ENCODE results near the gene WASF2. TPM values are rescaled to one million over a fixed set of nuclear protein-coding genes. Genes with fewer than 3 reads are reported as not detected.

The WASF2 gene
- total RNA-seq, 6 experiments from 2014 or later, result 18.4 to 38.1 (median 26.5) TPM

- no peaks in the 10 kb centered on the region for H3K9me3 ChIP-seq
- H3K4me3 ChIP-seq, result peak within 1 kb of the TSS; percentile 56 to 74 (median 68)
- no peaks in the 10 kb centered on the region for H3K27me3 ChIP-seq
- 0% methylated on average over 4 of the region's 67 CpGs for WGBS (ENCODE audit: insufficient coverage, low coverage, low lambda C conversion rate, missing lambda C conversion rate)
- DNase-seq (peak; percentile 82 to 87 (median 85)), ATAC-seq (peak; percentile 70 to 79 (median 76))
- peaks cover 0 to 22% (median 0%) of the 10 kb centered on the region in 4 donors for H3K4me1 ChIP-seq
- intact Hi-C loops (cut with DNase I), result no loop called here
- H3K27ac ChIP-seq, result peak within 1 kb of the TSS; percentile 76 to 96 (median 81)
- H3K36me3 ChIP-seq, result peaks cover 0 to 2% (median 0%) of the 10 kb centered on the region in 4 donors
- TF ChIP-seq CTCF (IDR thresholded peaks at IDR 0.05), result peak; percentile 30 to 76 (median 42)
- peak; percentile 67 for TF ChIP-seq POLR2A (IDR thresholded peaks at IDR 0.05)
These were observed 123.4 kb downstream of the WASF2 start, which contains the start of gene MAP3K6 for GRCh38 chr1:27366411-27367159. Gene MAP3K6 (minus strand): TSS chr1:27366961. CDS start chr1:27366597, 364 bp downstream.

- DNase-seq (peak; percentile 84 to 92 (median 85)), ATAC-seq (peak; percentile 51 to 65 (median 61))
- intact Hi-C loops (cut with DNase I), result no loop called here
- Histone ChIP-seq H3K4me3 (peak overlapping the region; percentile 56 to 74 (median 68)), H3K36me3 (peaks cover 0 to 2% (median 0%) of the 10 kb centered on the region in 4 donors), H3K27me3 (no peaks in the 10 kb centered on the region), H3K4me1 (peaks cover 0 to 22% (median 0%) of the 10 kb centered on the region in 4 donors), H3K9me3 (no peaks in the 10 kb centered on the region), H3K27ac (peak overlapping the region; percentile 59 to 96 (median 76))
- TF ChIP-seq POLR2A (IDR thresholded peaks at IDR 0.05) (no peak), CTCF (IDR thresholded peaks at IDR 0.05) (no peak)
- 1% methylated on average over 16 of the region's 30 CpGs for WGBS (ENCODE audit: insufficient coverage, low coverage, low lambda C conversion rate, missing lambda C conversion rate)
These were observed 123.9 kb downstream of the WASF2 start for GRCh38 chr1:27366113-27366410.

DNA sequence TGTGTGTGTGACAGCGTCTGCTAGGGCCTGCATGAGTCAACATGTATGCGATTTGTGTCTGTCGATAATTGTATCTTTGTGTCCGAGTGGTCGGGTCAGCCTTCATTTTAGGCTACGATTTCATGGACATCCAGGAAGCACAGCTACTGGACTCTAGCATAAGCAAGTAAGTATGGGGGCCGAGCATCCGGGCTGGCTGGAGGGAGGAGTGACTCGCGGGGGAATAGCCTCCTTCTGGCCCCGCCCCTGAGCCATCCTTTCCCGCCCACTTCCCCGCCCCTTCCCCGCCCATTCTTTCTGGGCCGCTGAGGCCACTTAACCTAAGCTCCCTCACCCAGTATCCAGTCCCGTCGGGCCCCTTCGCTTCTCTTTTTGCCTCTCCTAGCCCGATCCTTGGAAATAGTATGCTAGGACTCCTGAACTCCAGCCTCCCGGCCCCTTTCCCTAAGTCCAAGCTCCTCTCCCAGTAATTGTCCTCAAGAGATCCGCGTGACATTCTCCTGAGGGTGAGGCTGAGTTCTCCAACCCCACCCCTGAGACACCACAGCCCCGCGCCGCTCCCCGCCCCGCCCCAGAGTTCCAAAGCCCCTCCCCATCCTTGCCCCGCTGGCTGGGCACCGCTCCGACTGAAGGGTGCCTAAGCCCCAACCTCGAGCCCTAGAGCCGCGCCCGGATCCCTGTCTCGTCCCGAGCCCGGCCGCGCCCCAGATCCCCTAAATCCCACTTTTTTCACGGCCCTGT is 124.4 kb downstream of the WASF2 start:
- H3K27me3 ChIP-seq, result no peaks in the 10 kb centered on the region
- no peak for TF ChIP-seq CTCF (IDR thresholded peaks at IDR 0.05)
- TF ChIP-seq POLR2A (IDR thresholded peaks at IDR 0.05), result peak; percentile 46
- DNase-seq (peak; percentile 88 to 90 (median 88)), ATAC-seq (peak; percentile 76 to 81 (median 79))
- peaks cover 0 to 22% (median 0%) of the 10 kb centered on the region in 4 donors for H3K4me1 ChIP-seq
- intact Hi-C loops (cut with DNase I), result no loop called here
- H3K4me3 ChIP-seq, result peak overlapping the region; percentile 56 to 74 (median 68)
- H3K27ac ChIP-seq, result peak overlapping the region; percentile 59 to 96 (median 76)
- H3K36me3 ChIP-seq, result peaks cover 0 to 2% (median 0%) of the 10 kb centered on the region in 4 donors
- no peaks in the 10 kb centered on the region for H3K9me3 ChIP-seq
- 3% methylated on average over 21 of the region's 40 CpGs for WGBS (ENCODE audit: insufficient coverage, low coverage, low lambda C conversion rate, missing lambda C conversion rate)

- peaks cover 0 to 2% (median 0%) of the 10 kb centered on the region in 4 donors for H3K36me3 ChIP-seq
- peaks cover 0 to 22% (median 0%) of the 10 kb centered on the region in 4 donors for H3K4me1 ChIP-seq
- H3K27me3 ChIP-seq, result no peaks in the 10 kb centered on the region
- WGBS (ENCODE audit: insufficient coverage, low coverage, low lambda C conversion rate, missing lambda C conversion rate), result 0% methylated on average over 1 of the region's 11 CpGs
- intact Hi-C loops (cut with DNase I), result no loop called here
- peak overlapping the region in 2 of 3 donors; percentile 7 to 74 for H3K4me3 ChIP-seq
- ATAC-seq (no peak), DNase-seq (no peak)
- no peaks in the 10 kb centered on the region for H3K9me3 ChIP-seq
- no peak overlapping the region for H3K27ac ChIP-seq
- TF ChIP-seq CTCF (IDR thresholded peaks at IDR 0.05) (no peak), POLR2A (IDR thresholded peaks at IDR 0.05) (no peak)
These were observed 125.1 kb downstream of the WASF2 start for GRCh38 chr1:27364696-27365371.

Measured in right lobe of liver (tissue), 6 donors.